AG04450 (cell line): ENCODE results near the gene GCNT2. TPM values are rescaled to one million over a fixed set of nuclear protein-coding genes. Genes with fewer than 3 reads are reported as not detected.

Source experiments
- CTCF ChIA-PET: fragments of 300-600, 350-600 bp; formaldehyde crosslinking; extraction: SDS; loops from one replicate; lab custom pipeline; 2022; ENCODE audit warnings: antibody characterized with exemption, inconsistent platforms; lab: Charles Lee
- POLR2A ChIA-PET: fragments of 350-600 bp; formaldehyde crosslinking; extraction: SDS; loops from one replicate; lab custom pipeline; 2021; ENCODE audit warnings: antibody characterized with exemption, inconsistent platforms; lab: Yijun Ruan, JAX
- DNase-seq: peaks from one replicate; pipeline ENCODE4 v3.0.0-alpha.2; 2011; ENCODE audit warnings: low read depth, low spot score
- H3K27ac ChIP-seq: one replicate; pipeline ENCODE4 v1.5.1; 2012; ENCODE audit warnings: low read depth, low read length, control low read depth
- H3K27me3 ChIP-seq: one replicate; pipeline ENCODE4 v1.6.0; 2012; ENCODE audit warnings: low read length; ENCODE audit not compliant: control insufficient read depth, insufficient read depth
- H3K4me3 ChIP-seq: 2 replicates; pipeline ENCODE4 v1.5.1; 2011; ENCODE audit warnings: mild to moderate bottlenecking, low read depth, low read length, control low read depth
- H3K9me3 ChIP-seq: 2 replicates; pipeline ENCODE4 v1.5.1; 2012; ENCODE audit warnings: low read length; ENCODE audit not compliant: control insufficient read depth, insufficient read depth
- polyA plus RNA-seq: library from polyadenylated mRNA; depleted of rRNA; stranded (reverse); fragments of >200 nt; gene quantifications from 2 replicates; pipeline ENCODE4 v1.2.3, GENCODE V29; 2011
- TF ChIP-seq, protein P1 (sequence below): IDR thresholded peaks from 2 replicates; pipeline ENCODE4 v1.5.1; 2011; ENCODE audit warnings: low read depth, low read length, control low read depth, inconsistent platforms

Gene GCNT2
- polyA plus RNA-seq, 1 experiment, result 2.5 TPM

DNA sequence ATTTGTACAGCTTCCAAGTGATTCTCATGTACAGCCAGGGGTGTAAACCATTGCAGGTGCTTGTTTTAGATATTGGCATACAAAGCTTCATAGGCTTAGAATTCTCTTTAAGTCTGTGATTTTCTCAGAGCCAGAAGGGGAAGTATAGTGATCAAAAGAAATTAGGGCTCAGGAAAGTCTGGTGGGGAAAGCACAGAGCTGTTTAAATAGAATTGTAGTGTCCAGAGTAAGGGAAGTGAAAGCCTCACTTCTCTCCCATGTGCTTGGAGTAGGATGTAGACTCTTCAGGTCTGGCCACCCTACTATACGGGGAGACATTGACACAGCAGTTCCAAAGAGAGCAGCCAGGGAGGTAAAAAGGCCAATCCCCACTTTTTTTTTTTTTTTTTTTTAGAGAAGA is 10.4 kb downstream of the GCNT2 start:
- Histone ChIP-seq H3K9me3 (peaks cover 3% of the 10 kb centered on the region; the same call in 1 of the 2 replicates), H3K4me3 (no peak overlapping the region), H3K27me3 (no peaks in the 10 kb centered on the region), H3K27ac (no peak overlapping the region)
- CTCF ChIA-PET, result interaction anchor here (1.5 kb wide), 1 partner anchor 271 kb away, joined by 3 read pairs; no protein-coding TSS in a partner anchor
- POLR2A ChIA-PET, result no interaction called here
- DNase-seq, result no peak
- TF ChIP-seq, protein P1, sequence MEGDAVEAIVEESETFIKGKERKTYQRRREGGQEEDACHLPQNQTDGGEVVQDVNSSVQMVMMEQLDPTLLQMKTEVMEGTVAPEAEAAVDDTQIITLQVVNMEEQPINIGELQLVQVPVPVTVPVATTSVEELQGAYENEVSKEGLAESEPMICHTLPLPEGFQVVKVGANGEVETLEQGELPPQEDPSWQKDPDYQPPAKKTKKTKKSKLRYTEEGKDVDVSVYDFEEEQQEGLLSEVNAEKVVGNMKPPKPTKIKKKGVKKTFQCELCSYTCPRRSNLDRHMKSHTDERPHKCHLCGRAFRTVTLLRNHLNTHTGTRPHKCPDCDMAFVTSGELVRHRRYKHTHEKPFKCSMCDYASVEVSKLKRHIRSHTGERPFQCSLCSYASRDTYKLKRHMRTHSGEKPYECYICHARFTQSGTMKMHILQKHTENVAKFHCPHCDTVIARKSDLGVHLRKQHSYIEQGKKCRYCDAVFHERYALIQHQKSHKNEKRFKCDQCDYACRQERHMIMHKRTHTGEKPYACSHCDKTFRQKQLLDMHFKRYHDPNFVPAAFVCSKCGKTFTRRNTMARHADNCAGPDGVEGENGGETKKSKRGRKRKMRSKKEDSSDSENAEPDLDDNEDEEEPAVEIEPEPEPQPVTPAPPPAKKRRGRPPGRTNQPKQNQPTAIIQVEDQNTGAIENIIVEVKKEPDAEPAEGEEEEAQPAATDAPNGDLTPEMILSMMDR, result no peak

DNA sequence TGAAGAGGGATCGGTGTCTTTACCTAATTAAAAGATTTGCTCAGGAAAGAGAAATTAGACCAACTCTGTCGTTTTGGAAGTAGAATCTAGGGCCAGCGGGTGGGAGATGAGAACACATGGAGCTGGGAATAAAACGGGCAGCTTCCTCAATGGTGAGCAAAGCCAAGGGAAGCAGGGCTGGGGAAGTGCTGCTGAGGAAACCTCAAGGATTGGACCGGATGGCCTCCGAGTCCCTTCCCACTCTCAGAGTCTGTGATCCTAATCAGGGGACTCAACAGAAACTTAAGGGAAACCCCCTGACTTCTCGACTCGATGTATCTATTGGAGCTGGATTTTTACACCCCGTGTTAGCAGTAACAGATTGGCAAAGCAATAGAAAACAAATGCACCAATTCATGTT is 10.8 kb downstream of the GCNT2 start:
- ChIA-PET POLR2A (no interaction called here), CTCF (interaction anchor here (1.5 kb wide), 1 partner anchor 271 kb away, joined by 3 read pairs; no protein-coding TSS in a partner anchor)

DNA sequence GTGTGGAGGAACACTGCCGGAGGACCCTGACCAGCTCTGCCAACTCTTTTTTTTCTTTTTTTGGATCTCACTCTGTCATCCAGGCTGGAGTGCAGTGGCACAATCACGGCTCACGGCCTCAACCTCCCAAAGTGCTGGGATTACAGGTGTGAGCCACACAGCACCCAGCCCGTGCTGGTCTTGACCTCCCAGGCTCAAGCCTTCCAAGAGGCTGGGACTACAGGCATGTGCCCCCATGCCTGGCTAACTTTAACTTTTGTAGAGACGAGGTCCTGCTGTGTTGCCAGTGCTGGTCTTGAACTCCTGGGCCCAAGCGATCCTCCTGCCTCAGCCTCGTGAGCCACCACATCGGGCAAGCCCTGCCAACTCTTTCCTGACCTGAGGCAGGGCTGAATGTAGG is 11.2 kb downstream of the GCNT2 start:
- H3K4me3 ChIP-seq, result no peak overlapping the region
- ChIA-PET POLR2A (no interaction called here), CTCF (interaction anchor here (1.5 kb wide), 1 partner anchor 270 kb away, joined by 3 read pairs; no protein-coding TSS in a partner anchor)
- no peak overlapping the region for H3K27ac ChIP-seq
- H3K9me3 ChIP-seq, result peaks cover 3% of the 10 kb centered on the region; the same call in 1 of the 2 replicates
- no peaks in the 10 kb centered on the region for H3K27me3 ChIP-seq
- TF ChIP-seq, protein P1, result no peak
- no peak for DNase-seq

More for the DNA sequence above, 10.8 kb downstream of the GCNT2 start:
- Histone ChIP-seq H3K4me3 (no peak overlapping the region), H3K27me3 (no peaks in the 10 kb centered on the region), H3K27ac (no peak overlapping the region), H3K9me3 (peaks cover 3% of the 10 kb centered on the region; the same call in 1 of the 2 replicates)
- no peak for DNase-seq
- TF ChIP-seq, protein P1, result no peak

DNA sequence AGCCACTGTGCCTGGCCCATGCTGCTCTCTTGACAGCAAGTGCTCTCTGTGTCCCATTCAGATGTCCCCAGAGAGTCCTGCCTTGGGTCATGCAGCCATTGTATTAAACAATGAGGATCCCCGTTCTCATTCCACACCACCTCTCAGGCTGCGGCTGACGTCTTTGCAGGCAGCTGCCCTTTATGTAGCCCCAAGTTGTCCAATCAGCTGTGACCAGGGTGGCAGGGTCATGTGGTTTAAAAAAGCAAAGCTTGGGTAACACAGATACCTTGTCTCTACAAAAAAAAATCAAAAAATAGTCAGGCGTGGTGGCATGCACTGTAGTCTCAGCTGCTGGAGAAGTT is 13.2 kb downstream of the GCNT2 start:
- ChIA-PET POLR2A (no interaction called here), CTCF (no interaction called here)
- TF ChIP-seq, protein P1, result no peak
- H3K9me3 ChIP-seq, result peaks cover 3% of the 10 kb centered on the region; the same call in 1 of the 2 replicates
- no peaks in the 10 kb centered on the region for H3K27me3 ChIP-seq
- no peak overlapping the region for H3K27ac ChIP-seq
- no peak overlapping the region for H3K4me3 ChIP-seq
- no peak for DNase-seq

DNA sequence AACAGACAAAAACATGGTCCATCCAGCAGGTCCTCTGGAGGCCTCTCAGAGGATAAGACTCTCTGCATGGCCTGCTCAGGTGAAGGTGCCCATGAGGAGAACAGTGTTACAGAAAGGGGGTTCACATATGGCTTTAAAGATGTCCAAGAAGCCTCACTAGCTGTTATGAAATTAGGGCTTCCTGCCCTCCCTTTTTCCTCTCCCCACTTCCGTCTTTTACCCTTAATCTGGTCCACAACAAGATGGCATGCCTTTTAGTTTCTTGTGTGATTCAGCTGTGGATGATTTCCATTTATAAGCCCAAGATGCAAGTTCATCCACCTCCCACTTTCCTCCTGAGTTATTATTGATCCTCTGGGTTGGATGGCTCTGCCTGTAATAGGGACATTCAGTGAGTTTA is 14.0 kb downstream of the GCNT2 start:
- TF ChIP-seq, protein P1, result no peak
- CTCF ChIA-PET, result no interaction called here
- no peaks in the 10 kb centered on the region for H3K27me3 ChIP-seq
- no peak overlapping the region for H3K27ac ChIP-seq
- DNase-seq, result no peak
- peaks cover 3% of the 10 kb centered on the region; the same call in 1 of the 2 replicates for H3K9me3 ChIP-seq
- H3K4me3 ChIP-seq, result no peak overlapping the region
- POLR2A ChIA-PET, result no interaction called here
